GM12874 (cell line): ENCODE data around the gene SP6.

ENCODE experiments used
- TF ChIP-seq, protein P1 (sequence below): IDR thresholded peaks from 2 replicates; pipeline ENCODE4 v1.5.1; 2011; ENCODE audit warnings: low read depth, mild to moderate bottlenecking, control low read depth, low read length, moderate library complexity; ENCODE audit not compliant: insufficient read depth

SP6 gene

DNA sequence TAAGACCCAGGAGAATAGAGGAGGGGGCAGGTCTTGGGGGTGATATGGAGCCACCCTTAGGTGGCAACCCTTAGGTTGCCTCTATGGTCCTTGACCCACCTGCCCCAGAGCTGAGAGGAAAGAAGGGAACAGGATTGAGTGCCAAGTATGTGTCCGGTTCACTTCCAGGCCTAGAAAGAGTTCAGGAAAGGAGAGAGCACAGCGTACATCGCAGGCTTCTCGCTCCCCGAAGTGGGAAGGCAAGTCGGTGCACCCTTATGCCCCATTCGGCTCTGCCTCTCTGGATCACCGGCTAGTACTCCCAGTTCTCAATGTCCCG, 631 bp downstream of the SP6 start:
- TF ChIP-seq, protein P1, sequence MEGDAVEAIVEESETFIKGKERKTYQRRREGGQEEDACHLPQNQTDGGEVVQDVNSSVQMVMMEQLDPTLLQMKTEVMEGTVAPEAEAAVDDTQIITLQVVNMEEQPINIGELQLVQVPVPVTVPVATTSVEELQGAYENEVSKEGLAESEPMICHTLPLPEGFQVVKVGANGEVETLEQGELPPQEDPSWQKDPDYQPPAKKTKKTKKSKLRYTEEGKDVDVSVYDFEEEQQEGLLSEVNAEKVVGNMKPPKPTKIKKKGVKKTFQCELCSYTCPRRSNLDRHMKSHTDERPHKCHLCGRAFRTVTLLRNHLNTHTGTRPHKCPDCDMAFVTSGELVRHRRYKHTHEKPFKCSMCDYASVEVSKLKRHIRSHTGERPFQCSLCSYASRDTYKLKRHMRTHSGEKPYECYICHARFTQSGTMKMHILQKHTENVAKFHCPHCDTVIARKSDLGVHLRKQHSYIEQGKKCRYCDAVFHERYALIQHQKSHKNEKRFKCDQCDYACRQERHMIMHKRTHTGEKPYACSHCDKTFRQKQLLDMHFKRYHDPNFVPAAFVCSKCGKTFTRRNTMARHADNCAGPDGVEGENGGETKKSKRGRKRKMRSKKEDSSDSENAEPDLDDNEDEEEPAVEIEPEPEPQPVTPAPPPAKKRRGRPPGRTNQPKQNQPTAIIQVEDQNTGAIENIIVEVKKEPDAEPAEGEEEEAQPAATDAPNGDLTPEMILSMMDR, result no peak

DNA sequence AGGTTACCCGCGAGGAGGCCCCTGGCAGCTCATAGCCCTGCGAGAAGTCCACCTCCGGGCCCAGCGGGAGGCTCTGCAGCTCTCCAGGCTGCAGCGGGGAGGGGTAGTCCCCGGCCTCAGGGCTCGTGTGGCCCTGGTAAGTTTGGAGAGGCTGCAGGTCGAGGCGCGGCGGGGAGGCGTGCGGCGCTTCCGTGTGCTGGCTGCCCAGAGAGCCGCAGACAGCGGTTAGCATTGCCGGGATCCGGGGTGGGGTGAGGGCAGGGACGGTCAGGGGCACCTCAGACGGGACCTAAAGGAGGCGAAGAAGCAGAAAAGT, 2.8 kb downstream of the SP6 start:
- TF ChIP-seq, protein P1, result no peak

DNA sequence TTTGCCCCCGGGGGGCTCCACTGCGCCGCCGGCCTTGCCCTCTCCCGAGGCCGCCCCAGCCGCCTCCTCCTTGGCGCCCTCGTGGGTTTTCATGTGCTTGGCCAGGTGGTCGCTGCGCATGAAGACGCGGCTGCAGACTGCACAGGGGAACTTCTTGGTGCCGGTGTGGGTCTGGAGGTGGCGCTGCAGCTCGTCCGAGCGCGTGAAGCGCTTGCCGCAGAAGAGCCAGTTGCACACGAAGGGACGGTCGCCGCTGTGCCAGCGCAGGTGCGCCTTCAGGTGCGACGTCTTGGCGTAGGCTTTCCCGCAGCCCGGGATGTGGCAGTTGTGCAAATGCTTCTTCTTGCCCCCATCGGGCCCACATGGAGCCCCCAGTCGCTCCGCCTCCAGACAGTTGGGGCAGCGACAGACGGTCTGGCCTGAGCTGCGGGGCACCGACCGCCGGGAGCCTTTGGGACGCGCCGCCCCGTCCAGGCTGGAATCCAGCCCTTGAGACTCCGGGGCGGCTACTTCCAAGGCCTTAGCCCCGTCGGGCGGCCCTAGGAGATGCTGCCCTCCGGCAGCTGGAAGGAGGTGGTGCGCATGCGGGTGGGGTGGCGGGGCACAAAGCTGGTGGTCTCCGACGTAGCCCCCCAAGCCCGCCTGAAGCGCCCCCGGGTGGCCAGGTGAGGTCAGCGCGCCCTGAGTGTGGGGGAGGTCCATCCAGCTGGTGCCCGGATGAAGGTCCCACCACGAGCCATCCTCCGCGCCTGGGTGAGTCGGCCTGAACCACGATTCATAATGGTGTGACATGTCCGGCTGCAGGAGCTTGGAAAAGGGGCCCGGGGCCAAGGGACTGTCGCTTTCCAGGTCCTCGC, 3.4 kb downstream of the SP6 start:
- TF ChIP-seq, protein P1, result peak; percentile 44

DNA sequence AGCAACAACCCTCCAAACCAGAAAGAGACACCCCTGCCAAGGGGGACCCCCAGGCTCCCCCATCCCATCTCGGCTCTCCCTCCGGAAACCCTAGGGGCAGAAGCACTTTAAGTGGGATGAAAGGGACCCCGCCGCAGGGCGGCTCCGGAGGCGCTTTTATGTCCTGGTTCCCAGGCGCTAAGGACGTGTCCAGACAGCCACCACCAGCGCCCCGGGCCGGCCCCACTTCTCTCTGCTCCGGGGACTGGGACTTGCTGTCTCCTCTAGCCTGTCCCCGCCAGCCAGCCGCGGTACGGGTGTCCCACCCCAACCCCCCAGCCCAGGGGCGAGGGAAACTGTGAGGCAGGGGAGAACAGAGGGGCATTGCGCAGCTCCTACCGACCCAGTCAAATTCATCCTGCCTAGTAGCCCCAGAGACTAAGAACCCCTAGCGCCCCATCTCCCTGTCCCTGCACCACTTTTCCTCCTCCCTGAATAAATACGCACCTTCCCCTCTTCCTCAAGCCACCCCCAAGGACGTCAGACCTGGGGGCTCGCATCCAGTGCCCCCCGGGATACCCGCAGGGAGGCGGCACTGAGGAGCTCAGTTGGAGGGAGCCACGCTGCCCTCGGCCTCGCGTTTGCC, 4.1 kb downstream of the SP6 start:
- TF ChIP-seq, protein P1, result no peak

DNA sequence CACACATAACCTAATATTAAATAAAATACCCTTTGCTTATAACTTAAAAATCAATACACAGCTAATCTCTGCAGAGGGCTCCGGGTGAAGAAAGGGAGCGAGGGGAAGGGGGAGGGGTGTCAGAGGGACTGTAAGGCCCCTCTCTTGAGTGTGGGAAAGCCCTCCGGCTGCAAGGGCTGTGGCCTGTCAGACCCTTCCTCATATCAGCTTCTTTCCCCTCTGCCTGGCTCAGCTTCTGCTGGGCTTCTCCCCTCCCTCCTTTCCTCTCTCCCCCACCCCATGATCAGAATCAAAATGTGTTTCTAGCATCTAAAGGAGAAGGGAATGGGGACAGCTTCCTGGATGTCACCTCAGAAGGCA, 5.3 kb downstream of the SP6 start:
- TF ChIP-seq, protein P1, result no peak

DNA sequence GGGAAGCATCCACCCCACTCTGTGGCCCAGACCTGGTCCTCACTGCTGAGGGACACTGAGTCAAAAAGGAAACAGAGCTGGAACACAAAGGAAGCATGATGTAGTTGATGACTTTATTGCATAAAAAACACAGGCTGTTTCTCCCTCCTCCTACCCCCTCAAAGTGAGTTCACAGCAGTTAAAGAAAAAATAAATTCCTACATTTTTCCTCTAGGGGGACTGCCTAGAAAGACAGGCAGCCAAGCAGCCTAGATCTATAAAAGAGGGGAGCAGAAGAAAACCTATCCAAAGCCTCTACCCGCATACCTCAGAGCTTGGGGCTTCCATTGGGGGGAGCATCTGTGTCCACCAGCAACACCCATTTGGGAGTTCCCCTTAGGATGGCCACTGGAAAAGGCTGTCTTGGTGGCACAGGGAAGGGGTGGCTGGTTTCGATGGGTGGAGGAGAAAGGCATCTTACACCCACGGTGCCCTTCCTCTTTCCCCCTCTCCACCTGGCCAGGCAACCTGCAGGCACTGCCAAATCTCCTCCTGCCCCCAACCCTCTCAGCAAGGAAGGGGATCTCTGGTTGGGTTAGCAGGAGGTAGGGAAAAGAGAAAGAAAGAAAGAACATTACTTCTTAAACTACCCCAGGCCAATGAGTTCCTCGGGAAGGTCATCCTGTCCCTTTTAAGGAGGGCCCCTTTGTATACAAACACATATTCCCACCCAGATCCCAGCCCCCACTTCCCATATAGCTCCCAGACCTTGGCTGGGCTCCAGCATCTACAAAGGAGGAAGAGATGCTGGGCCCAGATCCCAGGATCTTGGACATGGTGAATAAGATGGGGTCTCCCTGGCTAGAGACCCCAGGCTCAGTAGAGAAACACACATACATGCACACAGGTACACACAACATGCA, 5.9 kb downstream of the SP6 start:
- TF ChIP-seq, protein P1, result 0 out of 2 replicates have a peak, but pooled peaks have one; percentile 6

DNA sequence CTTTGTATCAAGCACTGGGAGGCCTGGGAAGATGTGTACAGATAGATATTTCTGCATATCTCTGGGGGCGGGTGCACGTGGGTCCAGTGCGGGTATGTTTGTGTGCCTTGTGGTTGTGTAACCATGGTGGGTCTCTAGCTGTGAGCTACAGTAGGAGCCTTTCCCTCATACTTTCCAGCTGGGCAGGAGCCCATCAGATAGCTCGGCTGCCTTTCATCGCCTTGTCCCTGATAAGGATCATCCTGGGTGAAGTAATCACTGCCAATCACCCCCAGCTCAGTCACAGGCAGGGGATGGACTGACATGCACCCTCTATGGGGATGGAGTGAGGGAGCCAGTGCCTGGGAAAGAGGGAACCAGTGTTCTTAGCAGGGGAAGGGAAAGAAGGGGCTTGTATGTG, 6.7 kb downstream of the SP6 start:
- TF ChIP-seq, protein P1, result no peak
